Activated CD4-positive, CD25-positive, alpha-beta regulatory T cell treated with anti-CD3 and anti-CD28 coated beads, Interleukin-2, amount 50 U/mL, for 16 hours (primary cell): ENCODE measurements around the gene PITRM1.
A peak's percentile ranks its signal among the peaks of the same experiment; 100 is the strongest.
"Not testable (repeated sequence)": the region's sequence is repeated elsewhere in the genome, so short reads cannot be mapped to it uniquely, and the experiment has no call there.

Source experiments
- DNase-seq: peaks from one replicate; pipeline ENCODE4 v3.0.0-alpha.2; 2020; ENCODE audit warnings: low read depth, low spot score

PITRM1 gene, protein sequence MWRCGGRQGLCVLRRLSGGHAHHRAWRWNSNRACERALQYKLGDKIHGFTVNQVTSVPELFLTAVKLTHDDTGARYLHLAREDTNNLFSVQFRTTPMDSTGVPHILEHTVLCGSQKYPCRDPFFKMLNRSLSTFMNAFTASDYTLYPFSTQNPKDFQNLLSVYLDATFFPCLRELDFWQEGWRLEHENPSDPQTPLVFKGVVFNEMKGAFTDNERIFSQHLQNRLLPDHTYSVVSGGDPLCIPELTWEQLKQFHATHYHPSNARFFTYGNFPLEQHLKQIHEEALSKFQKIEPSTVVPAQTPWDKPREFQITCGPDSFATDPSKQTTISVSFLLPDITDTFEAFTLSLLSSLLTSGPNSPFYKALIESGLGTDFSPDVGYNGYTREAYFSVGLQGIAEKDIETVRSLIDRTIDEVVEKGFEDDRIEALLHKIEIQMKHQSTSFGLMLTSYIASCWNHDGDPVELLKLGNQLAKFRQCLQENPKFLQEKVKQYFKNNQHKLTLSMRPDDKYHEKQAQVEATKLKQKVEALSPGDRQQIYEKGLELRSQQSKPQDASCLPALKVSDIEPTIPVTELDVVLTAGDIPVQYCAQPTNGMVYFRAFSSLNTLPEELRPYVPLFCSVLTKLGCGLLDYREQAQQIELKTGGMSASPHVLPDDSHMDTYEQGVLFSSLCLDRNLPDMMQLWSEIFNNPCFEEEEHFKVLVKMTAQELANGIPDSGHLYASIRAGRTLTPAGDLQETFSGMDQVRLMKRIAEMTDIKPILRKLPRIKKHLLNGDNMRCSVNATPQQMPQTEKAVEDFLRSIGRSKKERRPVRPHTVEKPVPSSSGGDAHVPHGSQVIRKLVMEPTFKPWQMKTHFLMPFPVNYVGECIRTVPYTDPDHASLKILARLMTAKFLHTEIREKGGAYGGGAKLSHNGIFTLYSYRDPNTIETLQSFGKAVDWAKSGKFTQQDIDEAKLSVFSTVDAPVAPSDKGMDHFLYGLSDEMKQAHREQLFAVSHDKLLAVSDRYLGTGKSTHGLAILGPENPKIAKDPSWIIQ

DNA sequence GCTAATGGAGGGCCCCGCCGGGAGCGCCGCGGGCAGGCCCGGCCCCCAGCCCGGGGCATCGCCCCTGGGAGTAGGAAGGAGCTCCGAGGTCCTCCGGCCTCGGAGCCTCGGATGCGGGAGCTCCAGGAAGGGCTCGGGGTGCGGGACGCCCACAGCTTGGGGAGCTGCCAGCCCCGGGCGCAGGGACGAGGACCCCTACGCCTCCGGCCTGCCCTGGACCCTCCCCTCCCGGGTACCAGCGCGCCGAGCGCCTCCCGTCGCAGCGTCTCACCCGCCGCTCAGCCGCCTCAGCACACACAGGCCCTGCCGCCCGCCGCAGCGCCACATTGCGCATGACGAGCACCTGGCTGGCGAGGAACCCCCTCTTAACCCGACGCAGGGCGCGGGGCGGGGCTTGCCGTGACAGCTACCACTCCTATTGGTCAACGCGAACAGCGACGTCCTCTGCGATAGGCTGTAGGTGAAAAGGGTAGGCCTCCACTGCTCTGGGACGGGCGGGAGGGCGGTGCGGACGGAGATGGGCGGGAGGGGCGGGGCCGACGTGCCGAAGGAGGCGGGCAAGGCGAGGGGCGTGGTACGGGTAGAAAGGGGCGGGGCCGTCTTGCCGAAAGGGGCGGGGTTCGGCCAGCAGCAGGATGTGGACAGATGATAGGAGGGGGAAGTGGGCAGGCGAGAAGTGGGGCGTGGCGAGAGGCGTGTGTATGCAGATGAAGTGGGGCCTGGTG is at the start of gene PITRM1:
PITRM1 (minus strand) TSS at position 337 of the 725 bp plus-strand sequence; CDS start at position 327, 10 bp downstream.
- peak; percentile 99 for DNase-seq

DNA sequence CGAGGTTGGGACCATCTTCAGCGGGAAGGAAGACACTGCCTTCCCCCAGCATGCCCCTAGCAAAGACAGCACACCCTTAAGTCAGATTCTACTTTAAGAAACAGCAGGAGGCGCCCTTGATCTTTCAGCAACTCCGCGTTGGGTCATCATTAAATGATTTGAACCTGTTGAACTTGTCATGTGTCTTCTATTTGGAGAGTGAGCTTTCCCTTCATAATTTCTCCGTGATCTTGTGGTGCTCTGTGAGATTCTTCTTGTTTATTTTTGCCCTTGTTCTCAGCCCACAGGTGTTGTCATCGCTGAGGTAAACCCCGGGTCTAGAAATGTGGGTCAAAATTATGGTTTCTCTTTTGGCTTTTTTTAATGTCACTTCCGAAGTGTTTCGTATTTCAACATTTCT is 49.5 kb upstream of the PITRM1 start:
- DNase-seq = no peak

DNA sequence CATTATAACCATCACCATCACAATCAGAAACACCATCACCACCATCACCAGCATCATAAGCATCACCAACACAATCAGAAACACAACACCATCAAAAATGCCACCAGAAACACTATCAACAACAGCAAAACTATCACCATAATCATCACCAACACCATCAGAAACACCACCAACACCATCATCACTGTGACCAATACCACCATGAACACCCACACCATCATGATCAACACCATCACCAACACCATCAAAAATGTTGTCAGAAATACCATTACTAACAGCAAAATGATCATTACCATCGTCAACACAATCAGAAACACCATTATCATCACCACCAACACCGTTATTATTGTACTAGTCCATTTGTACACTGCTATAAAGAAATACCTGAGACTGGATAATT is 49.0 kb upstream of the PITRM1 start:
- DNase-seq = not testable (repeated sequence)

DNA sequence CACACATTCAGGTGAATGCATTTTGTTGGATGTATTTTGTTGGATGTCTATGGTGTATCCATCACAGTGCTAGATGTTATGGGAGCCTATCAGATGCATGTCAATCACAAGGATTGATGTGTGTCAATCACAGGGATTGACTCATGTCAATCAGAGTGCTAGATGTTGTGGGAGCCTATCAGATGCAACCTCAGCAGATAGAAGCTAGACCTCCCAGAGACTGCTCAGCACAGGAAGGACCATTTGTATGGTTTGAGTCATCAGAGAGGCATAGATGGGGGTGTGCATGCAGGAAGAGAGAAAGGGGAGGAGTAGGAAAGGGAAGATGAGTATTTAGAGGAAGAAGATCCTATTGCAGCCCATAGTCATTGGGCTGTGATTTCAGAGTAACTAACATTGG is 48.3 kb upstream of the PITRM1 start:
- no peak for DNase-seq

DNA sequence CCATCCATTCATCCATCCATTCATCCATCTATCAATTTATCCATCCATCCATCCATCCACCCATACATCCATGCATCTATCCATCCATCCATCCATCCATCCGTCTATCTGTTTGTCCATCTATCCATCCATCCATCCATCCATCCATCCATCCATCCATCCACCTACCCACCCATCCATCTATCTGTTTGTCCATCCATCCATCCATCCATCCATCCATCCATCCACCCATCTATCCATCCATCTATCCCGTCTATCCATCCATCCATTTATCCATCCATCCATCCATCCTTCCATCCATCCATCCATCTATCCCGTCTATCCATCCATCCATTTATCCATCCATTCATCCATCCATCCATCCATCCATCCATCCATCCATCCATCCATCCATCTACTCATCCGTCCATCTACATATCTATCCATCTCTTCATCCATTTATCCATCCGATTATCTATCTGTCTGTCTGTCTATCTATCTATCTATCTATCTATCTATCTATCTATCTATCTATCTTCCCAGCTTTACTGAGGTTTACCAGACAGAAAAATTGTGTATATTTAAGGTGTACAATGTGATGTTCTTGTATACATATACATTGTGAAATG is 46.5 kb upstream of the PITRM1 start:
- not testable (repeated sequence) for DNase-seq

DNA sequence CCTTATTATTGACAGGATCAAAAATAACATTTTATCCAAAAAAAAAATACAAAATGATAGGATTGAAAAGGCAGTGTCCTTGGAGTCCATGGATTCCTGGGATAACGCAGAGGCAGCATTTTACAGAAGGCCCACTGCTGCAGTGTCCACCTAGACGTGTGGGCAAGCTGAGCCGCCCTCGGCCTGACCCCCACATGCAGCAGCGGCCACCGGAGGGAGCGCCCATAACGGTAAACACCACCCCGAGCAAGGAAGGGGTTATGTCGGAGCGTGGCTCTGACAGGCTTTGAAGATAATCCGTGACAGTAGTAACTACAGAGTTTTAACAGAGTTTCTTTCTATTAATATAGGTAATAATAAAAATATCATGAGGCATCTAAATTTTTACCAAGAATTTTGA is 45.3 kb upstream of the PITRM1 start:
- DNase-seq = no peak

DNA sequence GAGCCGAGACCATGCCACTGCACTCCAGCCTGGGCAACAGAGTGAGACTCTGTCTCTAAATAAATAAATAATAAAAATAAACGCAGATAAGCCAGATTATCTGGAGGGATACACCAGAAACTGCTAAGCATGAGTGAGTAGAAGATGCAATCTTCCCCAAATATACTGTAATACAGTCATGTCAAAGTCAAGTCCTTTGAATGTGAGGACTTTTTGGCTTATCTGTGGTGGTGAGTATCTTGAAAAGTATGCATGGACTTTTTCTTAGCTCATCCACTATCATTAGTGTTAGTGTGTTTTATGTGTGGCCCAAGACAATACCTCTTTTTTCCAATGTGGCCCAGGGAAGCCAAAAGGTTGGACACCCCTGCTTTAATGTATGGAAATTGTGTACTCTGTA is 44.7 kb upstream of the PITRM1 start:
- no peak for DNase-seq

DNA sequence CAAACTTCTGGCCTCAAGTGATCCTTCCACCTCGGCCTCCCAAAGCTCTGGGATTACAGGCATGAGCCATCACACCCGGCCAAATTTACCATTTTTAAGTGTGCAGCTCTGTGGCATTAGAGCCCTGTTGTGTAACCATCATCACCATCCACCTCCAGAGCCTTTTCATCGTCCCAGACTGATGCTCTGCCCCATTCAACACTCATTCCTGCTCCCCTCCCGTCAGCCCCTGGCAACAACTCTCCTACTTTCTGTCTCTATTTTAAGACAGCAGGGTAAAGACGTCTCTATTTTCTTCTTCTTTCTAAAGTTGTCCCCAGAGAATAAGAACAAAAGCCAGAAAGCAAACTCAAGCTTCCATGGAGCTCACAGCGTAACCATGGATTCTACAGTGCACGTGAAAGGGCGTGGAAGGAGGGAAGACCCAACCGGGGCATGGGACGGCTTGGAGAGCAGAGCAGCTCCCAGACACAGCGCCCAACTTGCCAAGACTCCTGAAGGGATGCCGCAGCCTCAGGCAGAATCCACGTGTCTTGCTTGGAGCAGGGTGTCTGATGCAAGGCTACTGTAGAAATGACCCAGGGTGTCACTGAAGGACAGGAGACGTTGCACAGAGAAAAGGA is 42.7 kb upstream of the PITRM1 start:
- DNase-seq = no peak

DNA sequence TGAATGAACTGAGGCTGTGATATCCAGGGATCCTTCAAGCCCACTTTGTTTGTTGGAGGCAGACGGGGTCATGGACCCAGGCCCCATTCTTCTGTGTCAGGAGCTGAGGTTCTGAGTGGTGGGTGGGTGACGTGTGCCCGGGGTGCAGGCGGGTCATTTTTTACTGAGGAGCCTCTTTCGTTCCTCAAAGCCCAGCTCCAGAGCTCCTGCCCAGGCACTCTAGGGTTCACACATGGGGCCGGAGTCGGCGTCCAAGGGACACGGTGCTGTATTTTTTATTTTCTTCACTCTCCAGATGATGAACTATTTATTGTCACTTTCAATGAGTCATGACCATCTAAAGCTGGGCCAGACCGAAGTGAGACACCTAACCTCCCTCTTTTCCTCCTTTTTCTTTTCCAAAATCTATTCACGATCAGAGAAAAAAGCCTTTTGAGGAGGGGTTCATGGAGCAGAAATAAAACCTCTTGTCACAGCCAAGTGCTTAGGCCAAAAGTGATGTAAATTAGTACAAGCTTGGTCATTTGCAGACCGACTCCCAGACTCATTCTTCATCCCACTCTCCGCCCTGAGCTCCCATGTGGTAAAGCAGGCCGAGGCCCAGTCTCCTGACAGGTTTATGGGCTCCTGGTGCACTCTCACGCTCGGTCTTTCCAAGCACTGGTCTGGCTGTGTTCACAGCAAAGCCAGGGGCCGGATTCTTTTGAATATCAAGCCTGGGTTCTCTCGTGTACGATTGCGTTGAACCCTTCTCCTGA is 41.4 kb upstream of the PITRM1 start:
- no peak for DNase-seq

DNA sequence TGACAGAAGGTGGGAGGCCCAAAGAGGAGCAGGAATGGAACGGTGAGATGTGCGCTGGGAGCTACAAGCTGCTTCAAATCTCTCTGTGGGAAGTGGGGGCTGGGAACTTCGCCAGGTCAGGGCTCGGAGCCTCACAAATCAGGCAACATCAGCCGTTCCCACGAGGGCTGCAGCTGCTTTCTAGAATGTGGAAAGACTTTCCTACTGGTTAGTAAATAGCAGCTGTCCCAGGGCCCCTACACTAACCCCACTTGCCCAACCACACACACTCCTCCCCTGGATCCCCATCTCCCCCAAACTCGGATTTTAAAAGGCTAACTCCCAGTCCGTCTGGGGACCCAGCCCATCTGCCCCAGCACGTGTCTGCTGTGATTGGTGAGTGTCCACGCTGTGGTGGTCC is 40.6 kb upstream of the PITRM1 start:
- no peak for DNase-seq

DNA sequence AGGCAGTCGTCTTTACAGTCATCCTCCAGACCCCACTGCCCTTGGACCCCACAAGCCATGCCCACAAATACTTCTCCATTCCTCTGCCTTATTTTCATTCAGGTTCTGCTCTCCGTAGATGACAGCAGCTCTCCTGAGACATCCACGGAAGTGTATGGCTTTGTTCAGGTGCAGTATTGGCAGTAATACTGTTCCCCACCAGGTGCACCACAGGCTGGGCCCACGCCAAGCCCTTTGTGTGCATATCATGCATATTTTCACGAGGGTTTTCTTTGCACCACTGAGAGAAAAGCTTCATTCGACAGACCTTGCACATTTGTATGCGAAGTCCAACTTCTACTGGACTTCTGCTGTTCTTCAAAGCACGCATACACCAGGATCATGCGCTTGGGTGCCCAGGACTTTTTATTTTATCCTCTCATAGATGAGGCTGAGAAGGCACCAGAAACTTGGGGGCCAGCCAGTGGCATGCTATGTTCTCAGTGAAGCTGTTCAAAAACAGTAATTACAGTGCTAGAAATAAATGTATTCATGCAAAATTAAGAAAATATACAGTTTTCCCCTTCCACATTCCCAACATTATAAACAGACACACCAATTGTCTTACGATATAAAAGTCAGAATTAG is 37.8 kb upstream of the PITRM1 start:
- no peak for DNase-seq

DNA sequence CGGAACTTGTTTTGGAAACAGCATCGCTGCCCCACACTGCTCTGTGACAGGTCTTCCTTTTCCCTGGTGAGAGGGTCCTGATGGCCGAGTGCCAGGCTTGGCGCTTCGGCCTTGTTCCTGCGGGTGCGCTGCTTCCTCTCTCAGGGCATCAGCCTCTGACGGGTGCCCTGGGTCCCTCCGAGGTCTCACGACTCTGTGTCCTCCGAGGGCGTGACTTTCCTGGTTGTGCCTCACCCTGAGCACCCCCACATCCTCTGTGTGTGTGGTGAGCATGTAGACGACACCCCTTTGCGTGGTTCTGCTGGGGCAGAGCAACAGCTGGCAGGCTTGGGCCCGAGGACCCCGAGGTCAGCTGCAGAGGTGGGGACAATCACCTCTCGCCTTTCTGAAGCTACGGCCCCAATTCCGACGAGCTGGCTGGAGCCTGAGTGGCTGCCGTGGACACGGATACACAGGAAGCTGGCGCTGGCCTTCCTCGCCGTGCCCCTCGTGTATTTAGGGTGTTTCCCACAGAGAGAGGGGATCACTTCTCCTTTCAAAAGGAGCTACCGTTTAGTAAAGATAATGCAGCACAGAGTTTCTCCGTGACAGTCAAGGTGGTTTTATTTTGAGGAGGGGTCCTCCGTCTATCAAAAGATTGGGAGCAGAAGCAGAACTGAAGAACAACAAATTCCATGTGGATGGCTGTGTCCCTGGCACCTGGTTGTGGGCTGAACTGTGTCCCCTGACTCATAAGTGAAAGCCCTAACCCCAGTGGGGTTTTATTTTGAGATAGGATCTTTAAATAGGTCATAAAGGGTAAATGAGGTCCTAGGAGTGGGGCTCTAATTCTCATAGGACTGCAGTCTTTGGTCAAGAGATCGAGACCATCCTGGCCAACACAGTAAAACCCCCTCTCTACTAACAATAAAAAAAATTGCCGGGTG is 36.2 kb upstream of the PITRM1 start:
- no peak for DNase-seq

DNA sequence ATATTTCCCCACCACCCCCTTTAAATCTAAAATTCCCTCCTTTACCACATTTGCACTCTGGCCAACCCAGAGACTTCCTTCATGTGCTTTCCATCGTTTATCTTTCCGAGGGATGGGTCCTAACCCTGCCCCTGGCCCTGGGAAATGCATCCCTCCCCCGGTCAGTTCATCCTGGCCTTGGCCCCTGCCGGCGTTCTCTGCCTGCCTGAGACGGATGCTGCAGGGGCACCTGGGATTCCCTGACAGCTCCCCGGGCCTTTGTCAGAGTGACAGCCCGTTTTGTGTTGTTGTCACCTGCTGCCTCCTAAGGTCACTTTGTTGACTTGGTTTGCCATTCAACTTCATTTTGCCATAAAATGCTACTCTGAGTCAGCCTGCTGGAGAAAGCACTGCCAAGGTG is 34.8 kb upstream of the PITRM1 start:
- no peak for DNase-seq

DNA sequence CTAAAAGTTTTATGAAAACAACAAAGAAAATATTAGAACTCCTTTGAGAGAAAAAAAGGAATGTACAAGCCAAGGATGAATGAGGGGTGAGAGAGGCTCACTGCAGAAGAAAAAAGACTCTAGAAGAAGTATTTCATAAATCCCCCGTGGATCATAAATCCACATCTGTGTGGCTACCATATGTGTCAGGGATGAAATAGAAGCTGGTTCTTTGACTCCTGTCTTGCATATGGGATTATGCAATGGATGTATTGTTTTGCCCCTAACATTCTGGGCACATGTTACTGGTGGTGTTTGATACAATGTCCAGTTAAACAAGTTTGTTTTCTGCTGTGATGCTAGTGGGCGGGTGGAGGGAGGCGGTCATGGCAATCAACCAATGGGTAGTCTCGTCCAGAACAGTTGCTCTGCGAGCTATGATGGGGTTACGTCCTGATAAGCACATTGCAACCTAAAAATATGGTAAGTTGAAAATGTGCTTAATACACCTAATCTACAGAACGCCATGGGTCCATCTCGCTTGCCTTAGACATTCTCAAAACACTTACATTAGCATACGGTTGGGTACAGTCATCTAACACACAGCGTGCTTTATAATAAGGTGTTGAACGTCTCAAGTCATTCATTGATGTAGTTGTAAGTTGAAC is 34.1 kb upstream of the PITRM1 start:
- DNase-seq = no peak

DNA sequence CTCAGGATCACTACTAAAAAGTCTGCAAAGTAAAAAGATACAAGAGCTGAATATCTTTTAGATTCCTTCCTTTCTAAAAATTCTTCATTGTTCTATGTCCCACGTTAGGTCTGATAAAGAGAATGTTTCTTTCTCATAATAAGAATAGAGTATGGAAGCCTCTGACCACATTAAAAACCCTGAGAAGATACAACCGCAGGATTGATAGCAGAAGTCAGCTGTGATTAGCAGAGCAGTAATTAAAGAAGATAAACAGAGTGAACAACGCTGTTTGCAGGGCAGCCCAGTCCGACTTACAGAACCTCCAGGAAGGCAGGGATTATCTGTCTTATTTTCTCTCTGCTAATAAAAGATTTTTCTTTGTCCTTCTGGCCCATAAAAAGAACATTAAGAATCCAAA is 31.4 kb upstream of the PITRM1 start:
- no peak for DNase-seq

DNA sequence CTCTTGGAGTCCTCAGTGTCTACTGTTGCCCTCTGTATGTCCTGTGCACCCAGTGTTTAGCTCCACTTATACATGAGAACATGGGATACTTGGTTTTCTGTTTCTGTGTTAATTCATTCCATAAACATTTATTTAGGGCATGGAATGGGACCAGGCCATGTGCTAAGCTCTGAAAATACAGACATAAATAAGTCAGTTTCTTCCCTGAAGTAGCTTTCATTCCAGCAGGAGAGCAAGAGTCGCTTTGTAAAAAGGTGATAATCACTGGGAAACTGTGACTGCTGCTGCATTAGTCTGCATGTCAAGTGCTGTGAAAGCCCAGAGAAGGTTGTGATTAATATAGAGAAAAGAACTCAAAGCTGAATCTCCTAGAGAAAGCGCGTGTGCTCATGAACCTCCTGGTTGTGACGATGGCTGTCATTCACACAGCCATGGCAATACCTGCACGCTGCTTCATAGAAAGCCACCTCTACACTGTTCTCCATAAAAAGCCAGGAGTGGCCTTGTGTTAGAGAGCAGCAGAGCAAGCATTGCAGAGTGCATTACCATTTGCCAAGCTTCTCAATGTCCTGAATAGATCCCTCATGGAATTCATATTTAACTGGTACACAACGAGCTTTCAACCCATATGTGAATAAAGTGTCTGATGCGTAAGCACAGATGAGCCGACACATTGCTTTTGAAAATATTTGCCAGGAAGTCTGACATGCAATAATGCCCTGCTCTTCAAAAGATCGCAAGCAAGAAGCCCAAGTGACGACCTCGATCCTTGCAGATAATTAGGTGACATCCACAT is 30.6 kb upstream of the PITRM1 start:
- no peak for DNase-seq

DNA sequence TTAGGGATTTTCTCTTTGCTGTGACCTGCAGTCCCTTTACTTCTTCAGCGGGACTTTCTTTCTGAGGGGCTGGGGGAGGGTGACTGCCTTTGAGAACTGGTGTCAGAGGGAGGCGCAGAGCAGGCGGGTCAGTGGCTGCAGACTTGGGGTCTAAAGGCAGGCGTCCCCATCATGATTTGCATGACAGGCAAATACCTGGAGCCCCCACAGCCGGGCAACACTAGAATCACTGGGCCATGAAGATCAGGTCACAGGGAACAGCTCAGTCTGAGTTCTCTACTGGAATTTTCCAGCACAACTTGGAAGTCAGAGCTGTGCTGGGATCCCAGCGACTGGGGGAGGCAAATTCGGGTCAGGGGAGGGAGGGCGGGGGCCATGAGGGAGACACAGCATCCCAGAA is 29.2 kb upstream of the PITRM1 start:
- DNase-seq = no peak
